CD14-positive monocyte (primary cell): ENCODE data around the gene SIRPB2. TPM values are rescaled to one million over a fixed set of nuclear protein-coding genes. Genes with fewer than 3 reads are reported as not detected.

Experiments
- DNase-seq, 3 donors: peaks; one replicate each; pipeline ENCODE4 v3.0.0-alpha.2; 2011 to 2022
- H2AFZ ChIP-seq: 2 replicates; pipeline ENCODE4 v1.6.0; 2012; ENCODE audit warnings: mild to moderate bottlenecking, low read depth, low read length, inconsistent platforms; ENCODE audit not compliant: insufficient read depth, poor library complexity, severe bottlenecking
- H3K27ac ChIP-seq, 2 donors: 1 replicate in 1 of 2; 2 replicates in 1 of 2; pipeline ENCODE4 v1.5.1; 2012 to 2013; ENCODE audit warnings: low read length in 2 of 2, control low read depth in 1 of 2, inconsistent platforms in 1 of 2, low read depth in 1 of 2, mild to moderate bottlenecking in 1 of 2
- H3K27me3 ChIP-seq, 2 donors: one replicate each; pipeline versions ENCODE4 v1.6.0 to v1.6.1; 2011 to 2013; ENCODE audit warnings: low read length in 2 of 2; ENCODE audit not compliant: control insufficient read depth in 2 of 2, insufficient read depth in 2 of 2
- H3K36me3 ChIP-seq, 2 donors: replicated peaks in 1 of 2; 1 replicate in 1 of 2; 2 replicates in 1 of 2; pipeline versions ENCODE4 v1.5.1 to v1.6.1; 2012 to 2013; ENCODE audit warnings: low read length in 2 of 2, control low read depth in 1 of 2, inconsistent platforms in 1 of 2, mild to moderate bottlenecking in 1 of 2; ENCODE audit not compliant: insufficient read depth in 2 of 2, control insufficient read depth in 1 of 2
- H3K4me1 ChIP-seq, 2 donors: 1 replicate in 1 of 2; 2 replicates in 1 of 2; pipeline versions ENCODE4 v1.5.1 to v1.6.1; 2012 to 2013; ENCODE audit warnings: low read length in 2 of 2, control low read depth in 1 of 2, inconsistent platforms in 1 of 2, mild to moderate bottlenecking in 1 of 2, moderate library complexity in 1 of 2; ENCODE audit not compliant: insufficient read depth in 2 of 2, control insufficient read depth in 1 of 2
- H3K4me2 ChIP-seq: replicated peaks from 2 replicates; pipeline ENCODE3; 2012; ENCODE audit warnings: low read length, moderate library complexity, mild to moderate bottlenecking; ENCODE audit not compliant: poor library complexity, severe bottlenecking; ENCODE audit errors: extremely low read depth
- H3K4me3 ChIP-seq, 3 experiments: fragments of 200-600 bp in 1 of 3; sonication (generic) in 1 of 3; replicated peaks in 1 of 3; 1 replicate in 2 of 3; 2 replicates in 1 of 3; pipeline ENCODE4 v1.5.1; 2011 to 2013; ENCODE audit warnings: low read length in 3 of 3, mild to moderate bottlenecking in 3 of 3, control low read depth in 2 of 3, low read depth in 2 of 3, inconsistent platforms in 1 of 3, moderate library complexity in 1 of 3
- H3K79me2 ChIP-seq: 2 replicates; pipeline ENCODE4 v1.6.0; 2012; ENCODE audit warnings: mild to moderate bottlenecking, control low read depth, inconsistent platforms, low read length, moderate library complexity; ENCODE audit not compliant: insufficient read depth
- H3K9ac ChIP-seq: 2 replicates; pipeline ENCODE4 v1.6.0; 2017; ENCODE audit warnings: low read length, mild to moderate bottlenecking; ENCODE audit not compliant: insufficient read depth, poor library complexity, severe bottlenecking
- H3K9me3 ChIP-seq, 2 donors: replicated peaks in 1 of 2; 1 replicate in 1 of 2; 2 replicates in 1 of 2; pipeline versions ENCODE4 v1.5.1 to v1.6.1; 2012 to 2013; ENCODE audit warnings: low read length in 2 of 2, control low read depth in 1 of 2; ENCODE audit not compliant: control insufficient read depth in 1 of 2, insufficient read depth in 1 of 2
- H4K20me1 ChIP-seq: 2 replicates; pipeline ENCODE4 v1.6.0; 2012; ENCODE audit warnings: mild to moderate bottlenecking, low read length, control low read depth, moderate library complexity; ENCODE audit not compliant: insufficient read depth
- H3K27ac Mint-ChIP-seq, 7 donors: one replicate each; pipeline ENCODE4 v1.8.0; 2020; ENCODE audit warnings: mild to moderate bottlenecking in 7 of 7, mixed read lengths in 7 of 7, moderate library complexity in 6 of 7, inconsistent platforms in 2 of 7
- H3K27me3 Mint-ChIP-seq, 3 donors: one replicate each; pipeline ENCODE4 v1.8.0; 2021 to 2022; ENCODE audit warnings: low read depth in 3 of 3, mild to moderate bottlenecking in 3 of 3, mixed read lengths in 3 of 3, moderate library complexity in 3 of 3, inconsistent platforms in 1 of 3
- H3K36me3 Mint-ChIP-seq, 2 donors: one replicate each; pipeline ENCODE4 v1.8.0; 2020; ENCODE audit warnings: mixed read lengths in 2 of 2, inconsistent platforms in 1 of 2, mild to moderate bottlenecking in 1 of 2
- H3K4me1 Mint-ChIP-seq: one replicate; pipeline ENCODE4 v1.8.0; 2020; ENCODE audit warnings: mild to moderate bottlenecking, mixed read lengths
- H3K4me3 Mint-ChIP-seq, 2 donors: one replicate each; pipeline ENCODE4 v1.8.0; 2020; ENCODE audit warnings: mild to moderate bottlenecking in 2 of 2, mixed read lengths in 2 of 2, moderate library complexity in 1 of 2
- H3K9me3 Mint-ChIP-seq, 7 donors: one replicate each; pipeline ENCODE4 v1.8.0; 2020 to 2022; ENCODE audit warnings: mixed read lengths in 7 of 7, mild to moderate bottlenecking in 6 of 7, moderate library complexity in 6 of 7, inconsistent platforms in 2 of 7
- WGBS: methylation state at CpG from one replicate; pipeline ENCODE4 v1.1.5; 2013; ENCODE audit warnings: missing lambda C conversion rate; ENCODE audit not compliant: insufficient coverage; 5-methylcytosine and 5-hydroxymethylcytosine counted together
- intact Hi-C, 2 donors: fragments of 100-400 bp; cut with micrococcal nuclease; formaldehyde crosslinking; loops; one replicate each; pipeline versions ENCODE4 v1.15.0 to v1.15.1; 2023
- polyA plus RNA-seq, 3 donors: library from polyadenylated mRNA; depleted of rRNA in 1 of 3; unstranded in 2 of 3; stranded (reverse) in 1 of 3; fragments of 300-500 nt in 2 of 3; fragments of >200 nt in 1 of 3; fragmentation: Illumina TruSeq in 2 of 3; gene quantifications; 1 replicate in 2 of 3; 2 replicates in 1 of 3; pipeline ENCODE4 v1.2.3, GENCODE V29; 2012 to 2021
- TF ChIP-seq, protein P1 (sequence below): fragments of 200-600 bp; IDR thresholded peaks from one replicate; pipeline ENCODE4 v1.8.0; 2022; ENCODE audit warnings: antibody characterized with exemption, mild to moderate bottlenecking

Gene SIRPB2
- polyA plus RNA-seq, 3 donors = 81.5 to 174 (median 92.8) TPM

DNA sequence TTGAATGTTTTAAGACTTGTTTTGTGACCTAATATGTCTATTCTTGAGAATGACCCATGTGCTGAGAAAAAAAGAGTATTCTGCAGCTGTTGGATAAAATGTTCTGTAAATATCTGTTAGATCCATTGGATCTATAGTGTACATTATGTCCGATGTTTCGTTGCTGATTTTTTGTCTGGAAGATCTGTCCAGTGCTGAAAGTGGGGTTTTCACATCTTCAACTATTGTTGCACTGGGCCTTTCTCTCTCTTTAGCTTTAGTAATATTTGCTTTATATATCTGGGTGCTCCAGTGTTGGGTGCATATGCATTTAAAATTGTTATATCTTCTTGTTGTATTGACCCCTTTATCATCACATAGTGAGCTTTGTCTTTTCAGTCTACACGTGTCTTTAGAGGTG is 5.7 kb upstream of the SIRPB2 start:
- no peak overlapping the region for H2AFZ ChIP-seq
- H3K36me3 ChIP-seq = no peaks in the 10 kb centered on the region
- peaks cover 0 to 3% (median 0%) of the 10 kb centered on the region in 3 donors for H3K27me3 Mint-ChIP-seq
- TF ChIP-seq, protein P1, sequence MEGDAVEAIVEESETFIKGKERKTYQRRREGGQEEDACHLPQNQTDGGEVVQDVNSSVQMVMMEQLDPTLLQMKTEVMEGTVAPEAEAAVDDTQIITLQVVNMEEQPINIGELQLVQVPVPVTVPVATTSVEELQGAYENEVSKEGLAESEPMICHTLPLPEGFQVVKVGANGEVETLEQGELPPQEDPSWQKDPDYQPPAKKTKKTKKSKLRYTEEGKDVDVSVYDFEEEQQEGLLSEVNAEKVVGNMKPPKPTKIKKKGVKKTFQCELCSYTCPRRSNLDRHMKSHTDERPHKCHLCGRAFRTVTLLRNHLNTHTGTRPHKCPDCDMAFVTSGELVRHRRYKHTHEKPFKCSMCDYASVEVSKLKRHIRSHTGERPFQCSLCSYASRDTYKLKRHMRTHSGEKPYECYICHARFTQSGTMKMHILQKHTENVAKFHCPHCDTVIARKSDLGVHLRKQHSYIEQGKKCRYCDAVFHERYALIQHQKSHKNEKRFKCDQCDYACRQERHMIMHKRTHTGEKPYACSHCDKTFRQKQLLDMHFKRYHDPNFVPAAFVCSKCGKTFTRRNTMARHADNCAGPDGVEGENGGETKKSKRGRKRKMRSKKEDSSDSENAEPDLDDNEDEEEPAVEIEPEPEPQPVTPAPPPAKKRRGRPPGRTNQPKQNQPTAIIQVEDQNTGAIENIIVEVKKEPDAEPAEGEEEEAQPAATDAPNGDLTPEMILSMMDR = no peak
- no peak for DNase-seq
- no peaks in the 10 kb centered on the region for H3K9me3 Mint-ChIP-seq
- H3K79me2 ChIP-seq = peaks cover 24% of the 10 kb centered on the region
- H4K20me1 ChIP-seq = no peaks in the 10 kb centered on the region
- H3K4me1 Mint-ChIP-seq = peaks cover 51% of the 10 kb centered on the region
- H3K4me1 ChIP-seq = peaks cover 34 to 39% of the 10 kb centered on the region in 2 donors
- H3K27me3 ChIP-seq = no peaks in the 10 kb centered on the region
- no CpG with 5 or more reads among the region's 3 CpGs for WGBS
- H3K27ac ChIP-seq = no peak overlapping the region
- intact Hi-C loops = loop anchor here in 1 of 2 donors (10.0 kb wide), 1 partner anchor 102 kb away; the partner anchor contains the start of gene FKBP1A
- H3K9ac ChIP-seq = no peak overlapping the region
- no peaks in the 10 kb centered on the region for H3K9me3 ChIP-seq
- no peak overlapping the region for H3K4me3 ChIP-seq
- H3K36me3 Mint-ChIP-seq = peaks cover 4 to 12% of the 10 kb centered on the region in 2 donors
- no peak overlapping the region for H3K4me3 Mint-ChIP-seq
- H3K4me2 ChIP-seq = no peak overlapping the region
- no peak overlapping the region for H3K27ac Mint-ChIP-seq

DNA sequence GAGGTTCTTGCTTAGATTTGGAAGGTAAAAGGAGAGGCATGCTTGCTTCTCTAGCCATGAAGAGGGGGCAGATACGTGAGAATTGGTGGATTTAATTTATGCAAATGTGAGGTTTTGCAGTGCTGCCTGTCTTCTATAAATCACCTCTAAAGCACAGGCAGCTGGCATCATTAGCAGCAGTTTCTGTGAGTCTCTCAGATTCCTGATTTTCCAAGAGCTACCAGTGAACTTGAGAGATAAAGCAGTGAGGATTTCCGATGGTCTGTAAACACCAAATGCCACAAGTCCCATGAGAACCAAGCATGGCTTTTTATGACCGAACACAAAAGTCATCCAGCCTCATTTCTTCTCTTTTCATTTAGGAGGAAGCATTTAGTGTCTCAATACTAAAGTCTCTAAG is 3.2 kb upstream of the SIRPB2 start:
- peaks cover 46 to 62% of the 10 kb centered on the region in 2 donors for H3K4me1 ChIP-seq
- H3K27ac Mint-ChIP-seq = peak overlapping the region in 3 of 7 donors; percentile 82 to 99 (median 95)
- H3K4me3 ChIP-seq = peak overlapping the region in 1 of 3 experiments; percentile 97
- TF ChIP-seq, protein P1 = no peak
- H3K9me3 Mint-ChIP-seq = no peaks in the 10 kb centered on the region
- H3K36me3 Mint-ChIP-seq = peaks cover 4 to 8% of the 10 kb centered on the region in 2 donors
- peak overlapping the region; percentile 92 for H3K4me2 ChIP-seq
- DNase-seq = peak in 1 of 3 donors; percentile 6
- intact Hi-C loops = loop anchor here in 1 of 2 donors (10.0 kb wide), 1 partner anchor 100 kb away; the partner anchor contains the start of gene FKBP1A
- H2AFZ ChIP-seq = peak overlapping the region; percentile 0
- peaks cover 0 to 3% (median 0%) of the 10 kb centered on the region in 3 donors for H3K27me3 Mint-ChIP-seq
- peaks cover 4% of the 10 kb centered on the region for H4K20me1 ChIP-seq
- H3K4me3 Mint-ChIP-seq = no peak overlapping the region
- H3K27ac ChIP-seq = peak overlapping the region in 1 of 2 donors; percentile 97
- WGBS = 14% methylated on average over 1 of the region's 3 CpGs
- no peaks in the 10 kb centered on the region for H3K27me3 ChIP-seq
- peaks cover 42% of the 10 kb centered on the region for H3K79me2 ChIP-seq
- H3K4me1 Mint-ChIP-seq = peaks cover 56% of the 10 kb centered on the region
- H3K9me3 ChIP-seq = no peaks in the 10 kb centered on the region
- H3K9ac ChIP-seq = peak overlapping the region; percentile 28
- no peaks in the 10 kb centered on the region for H3K36me3 ChIP-seq
